ENCODE data around the gene PLLP.

The PLLP gene

DNA sequence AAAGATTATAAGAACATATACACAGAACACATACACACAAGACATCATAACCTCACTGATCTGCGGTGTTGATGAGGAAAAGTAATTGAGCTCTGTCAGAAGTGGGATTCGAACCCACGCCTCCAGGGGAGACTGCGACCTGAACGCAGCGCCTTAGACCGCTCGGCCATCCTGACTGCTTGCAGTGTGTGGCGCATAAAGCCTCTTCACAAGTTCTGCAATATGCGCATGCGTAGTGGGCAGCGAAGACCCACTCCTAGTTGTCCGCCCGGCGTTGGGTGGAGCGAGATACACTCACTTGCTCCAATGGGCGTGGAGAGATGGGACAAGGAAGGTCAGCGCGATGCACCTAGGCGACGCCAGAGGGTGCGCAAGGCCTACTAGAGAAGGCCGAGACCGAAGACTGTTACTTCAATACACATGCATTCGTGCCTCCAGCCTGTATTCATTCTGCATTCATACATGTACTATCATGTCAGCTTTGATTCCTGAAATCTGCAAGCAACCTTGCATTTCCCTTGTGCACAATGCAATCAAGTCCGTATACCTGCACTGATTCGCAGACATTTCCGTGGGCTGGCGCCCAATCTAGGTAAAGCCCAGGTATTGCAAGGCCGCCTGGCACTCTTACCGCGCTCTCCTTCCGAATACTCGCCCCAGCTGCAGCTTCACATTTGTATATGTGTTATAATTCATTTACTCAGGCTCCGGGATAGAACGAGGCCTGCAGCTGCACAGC, 16.1 kb upstream of the PLLP start:
- no peaks in the 10 kb centered on the region for H3K79me2 ChIP-seq (ENCODE audit: insufficient read depth, low read length)
- H3F3A ChIP-seq (ENCODE audit: low read depth) = peaks cover 12% of the 10 kb centered on the region
- TF ChIP-seq, protein P1, sequence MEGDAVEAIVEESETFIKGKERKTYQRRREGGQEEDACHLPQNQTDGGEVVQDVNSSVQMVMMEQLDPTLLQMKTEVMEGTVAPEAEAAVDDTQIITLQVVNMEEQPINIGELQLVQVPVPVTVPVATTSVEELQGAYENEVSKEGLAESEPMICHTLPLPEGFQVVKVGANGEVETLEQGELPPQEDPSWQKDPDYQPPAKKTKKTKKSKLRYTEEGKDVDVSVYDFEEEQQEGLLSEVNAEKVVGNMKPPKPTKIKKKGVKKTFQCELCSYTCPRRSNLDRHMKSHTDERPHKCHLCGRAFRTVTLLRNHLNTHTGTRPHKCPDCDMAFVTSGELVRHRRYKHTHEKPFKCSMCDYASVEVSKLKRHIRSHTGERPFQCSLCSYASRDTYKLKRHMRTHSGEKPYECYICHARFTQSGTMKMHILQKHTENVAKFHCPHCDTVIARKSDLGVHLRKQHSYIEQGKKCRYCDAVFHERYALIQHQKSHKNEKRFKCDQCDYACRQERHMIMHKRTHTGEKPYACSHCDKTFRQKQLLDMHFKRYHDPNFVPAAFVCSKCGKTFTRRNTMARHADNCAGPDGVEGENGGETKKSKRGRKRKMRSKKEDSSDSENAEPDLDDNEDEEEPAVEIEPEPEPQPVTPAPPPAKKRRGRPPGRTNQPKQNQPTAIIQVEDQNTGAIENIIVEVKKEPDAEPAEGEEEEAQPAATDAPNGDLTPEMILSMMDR (conservative IDR thresholded peaks at IDR 0.05; ENCODE audit: low read length) = peak; percentile 95
- TF ChIP-seq EZH2phosphoT487 (IDR thresholded peaks at IDR 0.05; ENCODE audit: borderline replicate concordance) = no peak
- no peaks in the 10 kb centered on the region for H3K9me3 ChIP-seq (ENCODE audit: insufficient read depth, low read depth, low read length)
- no peak overlapping the region for H2AFZ ChIP-seq (ENCODE audit: low read length)
- H3K9me2 ChIP-seq (replicated peaks; ENCODE audit: low read depth, low read length) = no peaks in the 10 kb centered on the region
- peak overlapping the region; percentile 82 for H3K4me3 ChIP-seq (ENCODE audit: low read length, poor library complexity, severe bottlenecking)
- H4K20me1 ChIP-seq (ENCODE audit: insufficient read depth, low read length, poor library complexity, severe bottlenecking) = no peaks in the 10 kb centered on the region
- H3K4me2 ChIP-seq (ENCODE audit: low read depth, low read length, poor library complexity, severe bottlenecking) = peak overlapping the region; percentile 97
- peaks cover 12% of the 10 kb centered on the region for H3K4me1 ChIP-seq (ENCODE audit: insufficient read depth, low read length, poor library complexity, severe bottlenecking)
- H3K27me3 ChIP-seq (ENCODE audit: insufficient read depth, low read length, poor library complexity, severe bottlenecking) = no peaks in the 10 kb centered on the region
- H3K9ac ChIP-seq (ENCODE audit: low read depth, low read length, poor library complexity, severe bottlenecking) = peak overlapping the region; percentile 78
- no peaks in the 10 kb centered on the region for H3K36me3 ChIP-seq (ENCODE audit: insufficient read depth, low read length)

DNA sequence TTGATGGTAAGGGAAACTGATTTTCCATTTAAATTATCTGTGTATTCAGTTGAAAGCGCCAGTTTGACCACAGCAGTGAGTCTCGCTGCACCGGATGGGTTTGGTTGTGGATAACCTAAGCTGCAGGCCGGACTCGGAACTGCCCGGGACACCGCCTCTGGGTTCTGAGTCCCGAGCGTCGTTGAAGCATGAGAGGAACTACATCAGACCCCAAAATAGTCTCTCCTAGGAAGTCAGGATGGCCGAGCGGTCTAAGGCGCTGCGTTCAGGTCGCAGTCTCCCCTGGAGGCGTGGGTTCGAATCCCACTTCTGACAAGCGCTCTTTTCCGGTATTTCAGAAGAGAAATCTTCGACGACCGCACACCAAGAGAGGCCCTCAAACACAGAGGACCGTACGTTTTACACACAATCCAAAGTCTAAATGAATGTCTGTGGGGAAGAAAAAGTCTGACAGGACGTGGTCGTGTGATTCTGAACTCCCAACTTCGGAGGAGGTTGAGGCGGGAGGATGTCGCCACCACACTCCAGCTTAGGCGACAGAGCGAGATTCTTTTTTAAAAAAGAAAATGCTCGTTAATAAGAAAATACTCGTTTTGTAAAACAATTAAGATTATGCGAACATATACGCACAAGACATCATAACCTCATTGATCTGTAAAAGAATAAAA, 15.4 kb upstream of the PLLP start:
- no peak for TF ChIP-seq EZH2phosphoT487 (IDR thresholded peaks at IDR 0.05; ENCODE audit: borderline replicate concordance)
- TF ChIP-seq, protein P1 (conservative IDR thresholded peaks at IDR 0.05; ENCODE audit: low read length) = peak; percentile 34; the same call in 1 of the 2 replicates
- Histone ChIP-seq H3K4me3 (ENCODE audit: low read length, poor library complexity, severe bottlenecking) (peak overlapping the region; percentile 82), H3K4me1 (ENCODE audit: insufficient read depth, low read length, poor library complexity, severe bottlenecking) (peaks cover 12% of the 10 kb centered on the region), H2AFZ (ENCODE audit: low read length) (peak overlapping the region; percentile 95), H3K9me3 (ENCODE audit: insufficient read depth, low read depth, low read length) (no peaks in the 10 kb centered on the region), H3K36me3 (ENCODE audit: insufficient read depth, low read length) (no peaks in the 10 kb centered on the region), H4K20me1 (ENCODE audit: insufficient read depth, low read length, poor library complexity, severe bottlenecking) (no peaks in the 10 kb centered on the region), H3F3A (ENCODE audit: low read depth) (peaks cover 12% of the 10 kb centered on the region), H3K9me2 (replicated peaks; ENCODE audit: low read depth, low read length) (no peaks in the 10 kb centered on the region), H3K27me3 (ENCODE audit: insufficient read depth, low read length, poor library complexity, severe bottlenecking) (no peaks in the 10 kb centered on the region), H3K79me2 (ENCODE audit: insufficient read depth, low read length) (no peaks in the 10 kb centered on the region), H3K9ac (ENCODE audit: low read depth, low read length, poor library complexity, severe bottlenecking) (peak overlapping the region; percentile 78), H3K4me2 (ENCODE audit: low read depth, low read length, poor library complexity, severe bottlenecking) (peak overlapping the region; percentile 97)

DNA sequence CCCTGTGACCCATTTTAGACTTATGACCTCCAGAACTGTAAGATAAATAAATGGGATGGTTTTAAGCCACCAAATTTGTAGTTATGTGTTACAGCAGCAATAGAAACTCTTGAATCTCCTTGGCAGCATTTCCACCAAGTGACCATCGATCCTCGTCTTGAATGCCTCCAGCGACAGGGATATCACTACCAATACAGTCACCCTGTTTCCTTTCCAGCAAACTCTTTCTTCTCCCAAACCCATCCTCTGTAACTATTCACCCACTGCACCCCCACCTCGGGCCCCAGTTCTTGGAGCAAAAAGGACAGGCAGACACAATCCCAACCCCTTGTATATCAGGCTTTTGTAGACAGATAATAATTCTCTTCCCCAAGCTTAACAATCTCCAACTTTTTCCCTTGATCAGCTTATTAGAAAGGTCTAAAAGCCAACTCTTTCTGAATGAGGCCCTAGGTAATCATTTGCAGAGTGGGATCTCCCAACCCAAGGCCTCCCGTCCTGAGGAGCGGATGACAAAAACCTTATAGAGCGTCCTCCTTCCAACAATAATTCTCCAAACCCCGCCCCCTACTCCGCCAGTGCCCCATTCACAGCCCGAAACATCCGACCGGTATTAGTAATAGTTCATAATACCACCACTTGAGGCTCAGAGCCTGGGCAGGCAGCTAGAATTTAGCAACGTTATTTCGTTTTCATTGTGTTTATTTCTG, 14.7 kb upstream of the PLLP start:
- Histone ChIP-seq H3K4me1 (ENCODE audit: insufficient read depth, low read length, poor library complexity, severe bottlenecking) (peaks cover 12% of the 10 kb centered on the region), H3K9me3 (ENCODE audit: insufficient read depth, low read depth, low read length) (no peaks in the 10 kb centered on the region)

More for the DNA sequence above, 14.7 kb upstream of the PLLP start:
- H3K4me3 ChIP-seq (ENCODE audit: low read length, poor library complexity, severe bottlenecking) = peak overlapping the region; percentile 82
- H3K27me3 ChIP-seq (ENCODE audit: insufficient read depth, low read length, poor library complexity, severe bottlenecking) = no peaks in the 10 kb centered on the region
- no peaks in the 10 kb centered on the region for H3K79me2 ChIP-seq (ENCODE audit: insufficient read depth, low read length)
- no peaks in the 10 kb centered on the region for H3K36me3 ChIP-seq (ENCODE audit: insufficient read depth, low read length)
- H3F3A ChIP-seq (ENCODE audit: low read depth) = peaks cover 12% of the 10 kb centered on the region
- H4K20me1 ChIP-seq (ENCODE audit: insufficient read depth, low read length, poor library complexity, severe bottlenecking) = no peaks in the 10 kb centered on the region
- H3K4me2 ChIP-seq (ENCODE audit: low read depth, low read length, poor library complexity, severe bottlenecking) = peak overlapping the region; percentile 97
- peak overlapping the region; percentile 78 for H3K9ac ChIP-seq (ENCODE audit: low read depth, low read length, poor library complexity, severe bottlenecking)
- TF ChIP-seq, protein P1 (conservative IDR thresholded peaks at IDR 0.05; ENCODE audit: low read length) = no peak; the same call in 1 of the 2 replicates
- no peak for TF ChIP-seq EZH2phosphoT487 (IDR thresholded peaks at IDR 0.05; ENCODE audit: borderline replicate concordance)
- H2AFZ ChIP-seq (ENCODE audit: low read length) = peak overlapping the region; percentile 95
- no peaks in the 10 kb centered on the region for H3K9me2 ChIP-seq (replicated peaks; ENCODE audit: low read depth, low read length)
